K562 (cell line): ENCODE results near the gene TP63. TPM values are rescaled to one million over a fixed set of nuclear protein-coding genes. Genes with fewer than 3 reads are reported as not detected.

Experiments
- ATAC-seq: fragments of 200-7000 bp; cut with Tn5 transposase; 3 replicates; pipeline ENCODE4 v1.9.1; 2020; ENCODE audit warnings: moderate library complexity
- BruUV-seq: library from RNA; stranded (reverse); fragments of 400-500 nt; replicated peaks from 2 replicates; lab custom pipeline; 2021; lab: Mats Ljungman, UMichigan
- CTCF ChIA-PET: fragments of 300-600 bp; formaldehyde crosslinking; extraction: SDS; loops from one replicate; lab custom pipeline; 2021; ENCODE audit warnings: low intra/inter-chr PET ratio; lab: Yijun Ruan, JAX
- POLR2A ChIA-PET: fragments of 300-600, 350-650 bp; sonication (Branson Sonifier 250); formaldehyde crosslinking; extraction: SDS; loops from one replicate; lab custom pipeline; 2021; ENCODE audit warnings: antibody characterized with exemption, inconsistent platforms; lab: Yijun Ruan, JAX
- DNase-seq, 4 experiments: peaks; one replicate each; pipeline versions ENCODE4 v3.0.0 to v3.0.0-alpha.2; 2011 to 2018; ENCODE audit warnings: low spot score in 3 of 4, mixed read lengths in 3 of 4; ENCODE audit errors: extremely low read depth in 1 of 4
- FAIRE-seq: peaks from 2 replicates; lab custom pipeline; 2011; peaks lifted over from hg19 to GRCh38; lab: Jason Lieb, UNC
- H2AFZ ChIP-seq: 2 replicates; pipeline ENCODE4 v1.6.0; 2011; ENCODE audit warnings: low read depth, low read length, control low read depth, inconsistent platforms
- H3K27ac ChIP-seq: fragments of 200-600 bp; 3 replicates; pipeline ENCODE4 v1.8.0; 2011; ENCODE audit warnings: low read depth, mild to moderate bottlenecking, control low read depth, inconsistent platforms, low read length, moderate library complexity, mixed read lengths; ENCODE audit errors: extremely low read depth
- H3K27me3 ChIP-seq, 2 experiments: fragments of 300-600 bp in 1 of 2; 2 replicates in 1 of 2; 3 replicates in 1 of 2; pipeline versions ENCODE4 v1.6.0 to v1.8.0; 2011; ENCODE audit warnings: inconsistent platforms in 2 of 2, low read length in 2 of 2, mild to moderate bottlenecking in 1 of 2, mixed read lengths in 1 of 2, moderate library complexity in 1 of 2; ENCODE audit not compliant: control insufficient read depth in 2 of 2, insufficient read depth in 2 of 2
- H3K36me3 ChIP-seq: fragments of 300-600 bp; 3 replicates; pipeline ENCODE4 v1.8.0; 2011; ENCODE audit warnings: mild to moderate bottlenecking, low read length, inconsistent platforms; ENCODE audit not compliant: control insufficient read depth, insufficient read depth
- H3K4me1 ChIP-seq, 2 experiments: fragments of 200-600 bp in 1 of 2; replicated peaks in 1 of 2; 2 replicates in 1 of 2; 3 replicates in 1 of 2; pipeline versions ENCODE4 v1.5.1 to v1.8.0; 2011; ENCODE audit warnings: inconsistent platforms in 2 of 2, low read length in 2 of 2, mild to moderate bottlenecking in 1 of 2, mixed read lengths in 1 of 2, moderate library complexity in 1 of 2; ENCODE audit not compliant: control insufficient read depth in 2 of 2, insufficient read depth in 2 of 2
- H3K4me2 ChIP-seq: 2 replicates; pipeline ENCODE4 v1.6.1; 2011; ENCODE audit warnings: low read length, control low read depth, inconsistent platforms, mixed read lengths; ENCODE audit not compliant: insufficient read depth
- H3K4me3 ChIP-seq: fragments of 200-600 bp; sonication (generic), shearing (Covaris generic); 2 replicates; pipeline ENCODE4 v1.5.1; 2016; ENCODE audit warnings: control low read depth, inconsistent platforms
- H3K79me2 ChIP-seq: fragments of 200-600 bp; 3 replicates; pipeline ENCODE4 v1.8.0; 2011; ENCODE audit warnings: low read length, inconsistent platforms; ENCODE audit not compliant: control insufficient read depth, insufficient read depth
- H3K9ac ChIP-seq, 2 experiments: 2 replicates each; pipeline versions ENCODE4 v1.6.0 to v1.6.1; 2011; ENCODE audit warnings: low read depth in 2 of 2, low read length in 2 of 2, control low read depth in 1 of 2, inconsistent platforms in 1 of 2, mild to moderate bottlenecking in 1 of 2, mixed read lengths in 1 of 2; ENCODE audit not compliant: insufficient read depth in 1 of 2
- H3K9me1 ChIP-seq: one replicate; pipeline ENCODE4 v1.6.0; 2011; ENCODE audit warnings: inconsistent platforms, mild to moderate bottlenecking, low read length, moderate library complexity; ENCODE audit not compliant: control insufficient read depth, insufficient read depth
- H3K9me3 ChIP-seq: replicated peaks from 2 replicates; pipeline ENCODE4 v1.5.1; 2011; ENCODE audit warnings: low read depth, low read length, inconsistent platforms; ENCODE audit not compliant: control insufficient read depth, insufficient read depth
- H4K20me1 ChIP-seq: replicated peaks from 2 replicates; pipeline ENCODE4 v1.6.1; 2011; ENCODE audit warnings: low read length, inconsistent platforms, mixed read lengths; ENCODE audit not compliant: control insufficient read depth, insufficient read depth
- CBFA2T3 ChIP-seq: fragments of 450-650 bp; IDR thresholded peaks from 2 replicates; pipeline ENCODE4 v1.6.1; 2017
- ZNF184 ChIP-seq: sonication (generic); formaldehyde crosslinking; IDR thresholded peaks from 2 replicates; pipeline ENCODE4 v1.5.0; 2020; ENCODE audit warnings: missing genetic modification reagents
- WGBS: fragments of 100-300 bp; shearing (Covaris generic); methylation state at CpG from one replicate; pipeline ENCODE4 v1.1.6; 2016; ENCODE audit warnings: low coverage, mixed read lengths; ENCODE audit not compliant: insufficient coverage; ENCODE audit errors: missing lambda C conversion rate; 5-methylcytosine and 5-hydroxymethylcytosine counted together
- in situ Hi-C: fragments of 300-500 bp; cut with MboI; formaldehyde crosslinking; loops from 4 replicates; pipeline ENCODE4 v1.15.0; 2018; ENCODE audit warnings: inconsistent platforms, mixed read lengths
- intact Hi-C: fragments of 100-400 bp; cut with micrococcal nuclease; formaldehyde crosslinking; loops from 2 replicates; pipeline ENCODE4 v1.14.2; 2022
- polyA plus RNA-seq, 8 experiments: library from polyadenylated mRNA; depleted of rRNA in 4 of 8; stranded (reverse) in 5 of 8; unstranded in 3 of 8; fragments of >200 nt; fragmentation: Nextera tagmentation in 2 of 8; fragmentation: Illumina TruSeq in 1 of 8; extraction: Ambion mirVana in 2 of 8; extraction: Trizol in 1 of 8; gene quantifications; 2 replicates each; pipeline versions ENCODE4 v1.2.1 to v1.2.3, GENCODE V29; 2011 to 2014; ENCODE audit warnings: inconsistent platforms in 1 of 8, missing spikeins in 1 of 8
- total RNA-seq, 7 experiments: library from RNA; depleted of rRNA in 6 of 7; stranded (reverse); fragments of >200 nt in 6 of 7; fragmentation: Illumina TruSeq in 2 of 7; extraction: Trizol in 2 of 7; gene quantifications; 2 replicates each; pipeline versions ENCODE4 v1.2.1 to v1.2.3, GENCODE V29; 2011 to 2021; ENCODE audit warnings: low replicate concordance in 1 of 7

Gene TP63
- total and polyA plus RNA-seq, 9 of the 15 experiments (the other 6 are each of a cell fraction or from before 2014, with no cell fraction given): 0.32 to 1.4 (median 0.50) TPM

- CTCF ChIA-PET: no interaction called here
- FAIRE-seq (no peak), ATAC-seq (no peak), DNase-seq (no peak)
- POLR2A ChIA-PET: no interaction called here
- no peaks in the 10 kb centered on the region for H3K4me1 ChIP-seq
- intact Hi-C loops: no loop called here
- H2AFZ ChIP-seq: no peak overlapping the region
- H4K20me1 ChIP-seq: no peaks in the 10 kb centered on the region
- H3K79me2 ChIP-seq: no peaks in the 10 kb centered on the region
- H3K27ac ChIP-seq: no peak overlapping the region
- H3K9ac ChIP-seq: no peak overlapping the region
- 6% methylated on average over 3 of the region's 3 CpGs for WGBS
- H3K27me3 ChIP-seq: no peaks in the 10 kb centered on the region
- in situ Hi-C loops: no loop called here
- no peak for TF ChIP-seq ZNF184
- no peak overlapping the region for H3K4me3 ChIP-seq
- no peaks in the 10 kb centered on the region for H3K36me3 ChIP-seq
- no peaks in the 10 kb centered on the region for H3K9me1 ChIP-seq
- H3K4me2 ChIP-seq: no peak overlapping the region
- BruUV-seq: no TSS peak
- no peaks in the 10 kb centered on the region for H3K9me3 ChIP-seq
Measured at GRCh38 chr3:189942948-189943347, 311.8 kb downstream of the TP63 start.

- H3K36me3 ChIP-seq: no peaks in the 10 kb centered on the region
- H3K9me3 ChIP-seq: no peaks in the 10 kb centered on the region
- TF ChIP-seq CBFA2T3: no peak
- no peak overlapping the region for H3K9ac ChIP-seq
- ChIA-PET CTCF (no interaction called here), POLR2A (no interaction called here)
- whole genome bisulfite sequencing: 4% methylated on average over 14 of the region's 14 CpGs
- ATAC-seq (no peak), DNase-seq (no peak), FAIRE-seq (no peak)
- H3K79me2 ChIP-seq: no peaks in the 10 kb centered on the region
- intact Hi-C loops (no loop called here), in situ Hi-C loops (no loop called here)
- no peak overlapping the region for H3K27ac ChIP-seq
- no peak overlapping the region for H2AFZ ChIP-seq
- H3K9me1 ChIP-seq: no peaks in the 10 kb centered on the region
- no peaks in the 10 kb centered on the region for H4K20me1 ChIP-seq
- H3K4me2 ChIP-seq: no peak overlapping the region
- H3K4me3 ChIP-seq: no peak overlapping the region
- no peaks in the 10 kb centered on the region for H3K4me1 ChIP-seq
- no peaks in the 10 kb centered on the region for H3K27me3 ChIP-seq
- no TSS peak for BruUV-seq
Measured at GRCh38 chr3:189944285-189945145, 313.3 kb downstream of the TP63 start.
